ENCODE data around the gene INO80. TPM values are rescaled to one million over a fixed set of nuclear protein-coding genes. Genes with fewer than 3 reads are reported as not detected.
"Not testable (repeated sequence)": the region's sequence is repeated elsewhere in the genome, so short reads cannot be mapped to it uniquely, and the experiment has no call there.

Gene INO80
- polyA plus RNA-seq, 3 donors: 21.3 to 24.7 (median 22.4) TPM

- DNase-seq (ENCODE audit: extremely low read depth in 1 of 11, low read depth in 9 of 11, low spot score in 4 of 11): no peak
These were observed 130.3 kb downstream of the INO80 start for GRCh38 chr15:40985541-40986330.

- DNase-seq (ENCODE audit: extremely low read depth in 1 of 11, low read depth in 9 of 11, low spot score in 4 of 11): no peak
These were observed 131.1 kb downstream of the INO80 start for GRCh38 chr15:40984964-40985363.

GRCh38 chr15:40984406-40984805 lies 131.7 kb downstream of the INO80 start:
- no peak for DNase-seq (ENCODE audit: extremely low read depth in 1 of 11, low read depth in 9 of 11, low spot score in 4 of 11)

- DNase-seq (ENCODE audit: extremely low read depth in 1 of 11, low read depth in 9 of 11, low spot score in 4 of 11): no peak
These were observed 133.2 kb downstream of the INO80 start for GRCh38 chr15:40982855-40983254.

GRCh38 chr15:40981186-40981585 lies 134.9 kb downstream of the INO80 start:
- no peak for DNase-seq (ENCODE audit: extremely low read depth in 1 of 11, low read depth in 9 of 11, low spot score in 4 of 11)

GRCh38 chr15:40978562-40978961 lies 137.5 kb downstream of the INO80 start:
- no peak for DNase-seq (ENCODE audit: extremely low read depth in 1 of 11, low read depth in 9 of 11, low spot score in 4 of 11)

- DNase-seq (ENCODE audit: extremely low read depth in 1 of 11, low read depth in 9 of 11, low spot score in 4 of 11): no peak
These were observed 137.9 kb downstream of the INO80 start for GRCh38 chr15:40978141-40978540.

GRCh38 chr15:40976819-40977218 lies 139.3 kb downstream of the INO80 start:
- DNase-seq (ENCODE audit: extremely low read depth in 1 of 11, low read depth in 9 of 11, low spot score in 4 of 11): no peak

GRCh38 chr15:40974879-40975278 lies 141.2 kb downstream of the INO80 start:
- DNase-seq (ENCODE audit: extremely low read depth in 1 of 11, low read depth in 9 of 11, low spot score in 4 of 11): no peak

GRCh38 chr15:40969363-40969762 lies 146.7 kb downstream of the INO80 start:
- no peak for DNase-seq (ENCODE audit: extremely low read depth in 1 of 11, low read depth in 9 of 11, low spot score in 4 of 11)

GRCh38 chr15:40968290-40969085 lies 147.6 kb downstream of the INO80 start:
- no peak for DNase-seq (ENCODE audit: extremely low read depth in 1 of 11, low read depth in 9 of 11, low spot score in 4 of 11)

- no peak for DNase-seq (ENCODE audit: extremely low read depth in 1 of 11, low read depth in 9 of 11, low spot score in 4 of 11)
These were observed 151.4 kb downstream of the INO80 start for GRCh38 chr15:40964634-40965033.

GRCh38 chr15:40964006-40964405 lies 152.1 kb downstream of the INO80 start:
- no peak for DNase-seq (ENCODE audit: extremely low read depth in 1 of 11, low read depth in 9 of 11, low spot score in 4 of 11)

- DNase-seq (ENCODE audit: extremely low read depth in 1 of 11, low read depth in 9 of 11, low spot score in 4 of 11): no peak
These were observed 152.9 kb downstream of the INO80 start for GRCh38 chr15:40963201-40963600.

GRCh38 chr15:40962317-40962716 lies 153.8 kb downstream of the INO80 start:
- DNase-seq (ENCODE audit: extremely low read depth in 1 of 11, low read depth in 9 of 11, low spot score in 4 of 11): not testable (repeated sequence)

- DNase-seq (ENCODE audit: extremely low read depth in 1 of 11, low read depth in 9 of 11, low spot score in 4 of 11): not testable (repeated sequence)
These were observed 154.3 kb downstream of the INO80 start for GRCh38 chr15:40961740-40962139.

- DNase-seq (ENCODE audit: extremely low read depth in 1 of 11, low read depth in 9 of 11, low spot score in 4 of 11): no peak
These were observed 155.2 kb downstream of the INO80 start for GRCh38 chr15:40960925-40961324.

GRCh38 chr15:40960151-40960885 lies 155.8 kb downstream of the INO80 start:
- no peak for DNase-seq (ENCODE audit: extremely low read depth in 1 of 11, low read depth in 9 of 11, low spot score in 4 of 11)

- DNase-seq (ENCODE audit: extremely low read depth in 1 of 11, low read depth in 9 of 11, low spot score in 4 of 11): peak in 7 of 11 donors; percentile 33 to 78 (median 62)
These were observed 156.5 kb downstream of the INO80 start for GRCh38 chr15:40959331-40960141.

Data from renal cortex interstitium (tissue), 11 donors.